ACC112 (cell line): ENCODE measurements around the gene PRKCD.

Experiments
- H2AFZ ChIP-seq: fragments of 200-600 bp; sonication (generic); one replicate; pipeline ENCODE4 v1.6.0; 2017; ENCODE audit warnings: antibody characterized with exemption, low read length; ENCODE audit not compliant: unreplicated experiment
- H3K27ac ChIP-seq: fragments of 200-600 bp; sonication (generic); 2 replicates; pipeline ENCODE4 v1.5.1; 2014; ENCODE audit warnings: low read depth, mild to moderate bottlenecking, antibody characterized with exemption, low read length, moderate library complexity
- H3K27me3 ChIP-seq: fragments of 200-600 bp; sonication (generic); 2 replicates; pipeline ENCODE4 v1.6.1; 2014; ENCODE audit warnings: mild to moderate bottlenecking, antibody characterized with exemption, low read length, moderate library complexity, mixed read lengths; ENCODE audit not compliant: insufficient read depth
- H3K36me3 ChIP-seq: fragments of 200-600 bp; sonication (generic); 2 replicates; pipeline ENCODE4 v1.6.1; 2016; ENCODE audit warnings: mild to moderate bottlenecking, antibody characterized with exemption, low read length, moderate library complexity, mixed read lengths; ENCODE audit not compliant: insufficient read depth
- H3K4me1 ChIP-seq: fragments of 200-600 bp; sonication (generic); one replicate; pipeline ENCODE4 v1.6.1; 2016; ENCODE audit warnings: low read length, mixed read lengths; ENCODE audit not compliant: insufficient read depth, unreplicated experiment, control insufficient read depth
- H3K4me3 ChIP-seq: fragments of 200-600 bp; sonication (generic); 2 replicates; pipeline ENCODE4 v1.5.1; 2014; ENCODE audit warnings: mild to moderate bottlenecking, low read depth, low read length
- H3K79me2 ChIP-seq: fragments of 200-600 bp; sonication (generic); one replicate; pipeline ENCODE4 v1.6.0; 2016; ENCODE audit warnings: low read length; ENCODE audit not compliant: control insufficient read depth, unreplicated experiment, insufficient read depth

The PRKCD gene

GRCh38 chr3:53200501-53201498, 39.8 kb downstream of the PRKCD start:
- Histone ChIP-seq H3K4me1 (peaks cover 6% of the 10 kb centered on the region), H3K27me3 (no peaks in the 10 kb centered on the region), H3K79me2 (no peaks in the 10 kb centered on the region), H2AFZ (no peak overlapping the region), H3K4me3 (no peak overlapping the region), H3K36me3 (no peaks in the 10 kb centered on the region), H3K27ac (no peak overlapping the region)

- Histone ChIP-seq H3K4me3 (no peak overlapping the region), H2AFZ (no peak overlapping the region), H3K79me2 (no peaks in the 10 kb centered on the region), H3K27me3 (no peaks in the 10 kb centered on the region), H3K4me1 (no peaks in the 10 kb centered on the region), H3K36me3 (no peaks in the 10 kb centered on the region), H3K27ac (no peak overlapping the region)
These were observed 41.5 kb downstream of the PRKCD start for GRCh38 chr3:53202331-53203015.

GRCh38 chr3:53211706-53212702, 51.0 kb downstream of the PRKCD start:
- Histone ChIP-seq H2AFZ (no peak overlapping the region), H3K27ac (no peak overlapping the region)

GRCh38 chr3:53213276-53213675, 52.3 kb downstream of the PRKCD start:
- Histone ChIP-seq H3K27ac (no peak overlapping the region), H3K36me3 (no peaks in the 10 kb centered on the region), H3K4me3 (no peak overlapping the region), H3K27me3 (no peaks in the 10 kb centered on the region), H3K4me1 (no peaks in the 10 kb centered on the region), H3K79me2 (no peaks in the 10 kb centered on the region), H2AFZ (no peak overlapping the region)

More at GRCh38 chr3:53211706-53212702, 51.0 kb downstream of the PRKCD start:
- Histone ChIP-seq H3K36me3 (no peaks in the 10 kb centered on the region), H3K4me3 (no peak overlapping the region), H3K4me1 (no peaks in the 10 kb centered on the region), H3K27me3 (no peaks in the 10 kb centered on the region), H3K79me2 (no peaks in the 10 kb centered on the region)

GRCh38 chr3:53215816-53216215, 54.8 kb downstream of the PRKCD start:
- no peaks in the 10 kb centered on the region for H3K27me3 ChIP-seq
- no peak overlapping the region for H3K4me3 ChIP-seq
- H3K27ac ChIP-seq: no peak overlapping the region
- no peaks in the 10 kb centered on the region for H3K4me1 ChIP-seq
- H3K36me3 ChIP-seq: no peaks in the 10 kb centered on the region
- no peaks in the 10 kb centered on the region for H3K79me2 ChIP-seq
- H2AFZ ChIP-seq: no peak overlapping the region

GRCh38 chr3:53216723-53217122, 55.7 kb downstream of the PRKCD start:
- Histone ChIP-seq H3K36me3 (no peaks in the 10 kb centered on the region), H3K27ac (no peak overlapping the region), H3K4me3 (no peak overlapping the region), H3K27me3 (no peaks in the 10 kb centered on the region), H3K4me1 (no peaks in the 10 kb centered on the region), H3K79me2 (no peaks in the 10 kb centered on the region), H2AFZ (no peak overlapping the region)

- no peak overlapping the region for H3K4me3 ChIP-seq
- no peak overlapping the region for H3K27ac ChIP-seq
- H3K36me3 ChIP-seq: no peaks in the 10 kb centered on the region
- no peaks in the 10 kb centered on the region for H3K4me1 ChIP-seq
- no peak overlapping the region for H2AFZ ChIP-seq
- H3K27me3 ChIP-seq: no peaks in the 10 kb centered on the region
- H3K79me2 ChIP-seq: no peaks in the 10 kb centered on the region
These were observed 56.2 kb downstream of the PRKCD start for GRCh38 chr3:53217175-53217574.

- Histone ChIP-seq H3K27me3 (no peaks in the 10 kb centered on the region), H2AFZ (no peak overlapping the region), H3K4me3 (no peak overlapping the region), H3K4me1 (no peaks in the 10 kb centered on the region), H3K27ac (no peak overlapping the region), H3K79me2 (no peaks in the 10 kb centered on the region), H3K36me3 (no peaks in the 10 kb centered on the region)
These were observed 57.1 kb downstream of the PRKCD start for GRCh38 chr3:53218131-53218530.

GRCh38 chr3:53219895-53220483, 59.0 kb downstream of the PRKCD start:
- H2AFZ ChIP-seq: no peak overlapping the region

GRCh38 chr3:53221345-53221744, 60.3 kb downstream of the PRKCD start:
- Histone ChIP-seq H3K79me2 (no peaks in the 10 kb centered on the region), H3K4me1 (no peaks in the 10 kb centered on the region), H3K27ac (no peak overlapping the region), H3K4me3 (no peak overlapping the region), H3K36me3 (0 out of 2 replicates have a peak, but pooled peaks cover 8% of the 10 kb centered on the region), H2AFZ (no peak overlapping the region), H3K27me3 (no peaks in the 10 kb centered on the region)

More at GRCh38 chr3:53219895-53220483, 59.0 kb downstream of the PRKCD start:
- H3K27me3 ChIP-seq: no peaks in the 10 kb centered on the region
- no peaks in the 10 kb centered on the region for H3K4me1 ChIP-seq
- H3K27ac ChIP-seq: no peak overlapping the region
- H3K4me3 ChIP-seq: no peak overlapping the region
- 0 out of 2 replicates have a peak, but pooled peaks cover 4% of the 10 kb centered on the region for H3K36me3 ChIP-seq
- H3K79me2 ChIP-seq: no peaks in the 10 kb centered on the region
